ENCODE measurements around the gene VPS13D. TPM values are rescaled to one million over a fixed set of nuclear protein-coding genes. Genes with fewer than 3 reads are reported as not detected.

The VPS13D gene
- total and polyA plus RNA-seq, 10 of the 15 experiments (the other 5 are each of a cell fraction or from before 2014, with no cell fraction given), result 1.4 to 16.9 (median 8.5) TPM

DNA sequence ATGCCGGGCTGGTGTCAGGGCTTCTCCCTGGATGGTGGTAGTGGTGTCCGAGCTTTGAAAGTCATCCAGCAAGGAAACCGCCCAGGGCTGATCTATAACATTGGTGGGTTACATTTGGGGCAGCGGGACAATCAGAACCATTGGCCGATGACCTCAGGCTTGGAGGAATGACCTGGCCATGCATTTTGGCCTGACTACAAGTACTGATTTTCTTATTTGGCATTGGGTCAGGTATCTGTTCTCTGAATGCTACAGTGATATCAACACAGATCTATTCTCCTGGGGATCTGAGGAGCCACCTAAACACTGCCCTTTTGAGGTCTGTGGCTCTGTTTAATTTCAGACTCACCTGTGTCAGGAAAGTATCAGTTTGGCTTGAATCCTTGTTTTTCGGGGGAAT is 128.7 kb downstream of the VPS13D start (continued):
- TF ChIP-seq BCL11A (IDR thresholded peaks at IDR 0.05; ENCODE audit: low read depth, low read length) (no peak), HDGF (IDR thresholded peaks at IDR 0.05) (no peak), ZSCAN29 (IDR thresholded peaks at IDR 0.05) (no peak), HDAC2 (IDR thresholded peaks at IDR 0.05) (no peak), KLF5 (IDR thresholded peaks at IDR 0.05; ENCODE audit: partially characterized antibody) (no peak), ATF7 (IDR thresholded peaks at IDR 0.05; ENCODE audit: low read depth) (no peak), SPI1 (IDR thresholded peaks at IDR 0.05; ENCODE audit: borderline replicate concordance, insufficient read depth, low read depth, low read length) (no peak), TCF12 (IDR thresholded peaks at IDR 0.05; ENCODE audit: low read depth, low read length) (no peak), NR2C1 (IDR thresholded peaks at IDR 0.05) (no peak)
- TF ChIP-seq, protein P1, sequence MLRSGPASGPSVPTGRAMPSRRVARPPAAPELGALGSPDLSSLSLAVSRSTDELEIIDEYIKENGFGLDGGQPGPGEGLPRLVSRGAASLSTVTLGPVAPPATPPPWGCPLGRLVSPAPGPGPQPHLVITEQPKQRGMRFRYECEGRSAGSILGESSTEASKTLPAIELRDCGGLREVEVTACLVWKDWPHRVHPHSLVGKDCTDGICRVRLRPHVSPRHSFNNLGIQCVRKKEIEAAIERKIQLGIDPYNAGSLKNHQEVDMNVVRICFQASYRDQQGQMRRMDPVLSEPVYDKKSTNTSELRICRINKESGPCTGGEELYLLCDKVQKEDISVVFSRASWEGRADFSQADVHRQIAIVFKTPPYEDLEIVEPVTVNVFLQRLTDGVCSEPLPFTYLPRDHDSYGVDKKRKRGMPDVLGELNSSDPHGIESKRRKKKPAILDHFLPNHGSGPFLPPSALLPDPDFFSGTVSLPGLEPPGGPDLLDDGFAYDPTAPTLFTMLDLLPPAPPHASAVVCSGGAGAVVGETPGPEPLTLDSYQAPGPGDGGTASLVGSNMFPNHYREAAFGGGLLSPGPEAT (IDR thresholded peaks at IDR 0.05; ENCODE audit: low read depth), result no peak

DNA sequence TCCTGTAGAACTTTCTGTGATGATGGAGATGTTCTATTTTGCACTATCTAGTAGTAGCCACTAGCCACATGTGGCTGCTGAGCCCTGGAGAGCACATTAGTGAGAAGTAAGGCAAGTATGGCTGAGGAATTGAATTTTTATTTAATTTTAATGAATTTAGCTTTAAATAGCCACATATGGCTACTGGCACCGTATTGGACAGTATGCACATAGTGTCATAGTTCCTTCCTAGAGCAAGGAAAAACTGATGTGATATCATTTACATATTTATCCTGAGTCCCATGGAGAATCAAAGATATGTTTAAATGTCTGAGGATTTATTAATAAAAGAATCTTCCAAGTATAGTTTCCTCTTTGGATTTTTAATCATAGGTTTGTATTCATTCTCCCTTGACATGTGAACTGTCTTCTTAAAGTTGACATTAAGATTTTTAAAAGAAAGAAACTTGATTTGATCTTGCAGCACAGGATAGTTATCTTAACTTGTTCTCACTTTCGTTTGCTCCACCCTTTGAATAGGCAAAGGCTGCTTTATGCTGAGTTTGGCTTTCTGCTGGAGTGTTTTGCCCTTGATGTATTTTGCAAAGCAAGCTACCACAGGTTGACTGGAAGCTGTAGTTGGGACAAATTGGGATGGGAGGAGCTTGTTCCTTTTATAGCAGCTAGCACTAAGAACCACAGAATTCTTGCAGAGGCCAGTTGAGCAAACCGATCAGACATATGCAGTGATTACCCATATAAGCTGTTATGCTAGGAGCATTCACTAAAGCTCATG is 129.7 kb downstream of the VPS13D start:
- in situ Hi-C loops (cut with MboI) (no loop called here), intact Hi-C loops (cut with micrococcal nuclease; ENCODE audit: unreplicated experiment) (no loop called here)
- no peak overlapping the region for H2AFZ ChIP-seq (ENCODE audit: control insufficient read depth, low read depth, low read length)
- no peak for ATAC-seq
- H4K20me1 ChIP-seq (ENCODE audit: control insufficient read depth, insufficient read depth), result no peaks in the 10 kb centered on the region
- SMC1A ChIA-PET (ENCODE audit: uncharacterized antibody, unreplicated experiment), result no interaction called here
- WGBS (ENCODE audit: insufficient coverage, insufficient replicate concordance, low lambda C conversion rate, missing lambda C conversion rate), result 77% methylated on average over 3 of the region's 3 CpGs
- H3K79me2 ChIP-seq (ENCODE audit: control insufficient read depth, insufficient read depth, low read length), result no peaks in the 10 kb centered on the region
- no peaks in the 10 kb centered on the region for H3K9me3 ChIP-seq (replicated peaks; ENCODE audit: control insufficient read depth, insufficient read depth, low read length)
- no peak overlapping the region for H3K9ac ChIP-seq (ENCODE audit: control insufficient read depth, insufficient read depth, low read length)
- H3K27ac ChIP-seq (ENCODE audit: control insufficient read depth, insufficient read depth), result no peak overlapping the region
- no peaks in the 10 kb centered on the region for H3K27me3 ChIP-seq (replicated peaks in 1 of 2; ENCODE audit: control insufficient read depth in 2 of 2, insufficient read depth in 2 of 2, low read length in 1 of 2)
- no peak for TF ChIP-seq TCF7 (IDR thresholded peaks at IDR 0.05; ENCODE audit: borderline replicate concordance)
- no peak for TF ChIP-seq TARDBP (IDR thresholded peaks at IDR 0.05; ENCODE audit: borderline replicate concordance)
- TF ChIP-seq CHD2 (IDR thresholded peaks at IDR 0.05; ENCODE audit: borderline replicate concordance, low read depth, low read length), result no peak
- TF ChIP-seq, protein P2, sequence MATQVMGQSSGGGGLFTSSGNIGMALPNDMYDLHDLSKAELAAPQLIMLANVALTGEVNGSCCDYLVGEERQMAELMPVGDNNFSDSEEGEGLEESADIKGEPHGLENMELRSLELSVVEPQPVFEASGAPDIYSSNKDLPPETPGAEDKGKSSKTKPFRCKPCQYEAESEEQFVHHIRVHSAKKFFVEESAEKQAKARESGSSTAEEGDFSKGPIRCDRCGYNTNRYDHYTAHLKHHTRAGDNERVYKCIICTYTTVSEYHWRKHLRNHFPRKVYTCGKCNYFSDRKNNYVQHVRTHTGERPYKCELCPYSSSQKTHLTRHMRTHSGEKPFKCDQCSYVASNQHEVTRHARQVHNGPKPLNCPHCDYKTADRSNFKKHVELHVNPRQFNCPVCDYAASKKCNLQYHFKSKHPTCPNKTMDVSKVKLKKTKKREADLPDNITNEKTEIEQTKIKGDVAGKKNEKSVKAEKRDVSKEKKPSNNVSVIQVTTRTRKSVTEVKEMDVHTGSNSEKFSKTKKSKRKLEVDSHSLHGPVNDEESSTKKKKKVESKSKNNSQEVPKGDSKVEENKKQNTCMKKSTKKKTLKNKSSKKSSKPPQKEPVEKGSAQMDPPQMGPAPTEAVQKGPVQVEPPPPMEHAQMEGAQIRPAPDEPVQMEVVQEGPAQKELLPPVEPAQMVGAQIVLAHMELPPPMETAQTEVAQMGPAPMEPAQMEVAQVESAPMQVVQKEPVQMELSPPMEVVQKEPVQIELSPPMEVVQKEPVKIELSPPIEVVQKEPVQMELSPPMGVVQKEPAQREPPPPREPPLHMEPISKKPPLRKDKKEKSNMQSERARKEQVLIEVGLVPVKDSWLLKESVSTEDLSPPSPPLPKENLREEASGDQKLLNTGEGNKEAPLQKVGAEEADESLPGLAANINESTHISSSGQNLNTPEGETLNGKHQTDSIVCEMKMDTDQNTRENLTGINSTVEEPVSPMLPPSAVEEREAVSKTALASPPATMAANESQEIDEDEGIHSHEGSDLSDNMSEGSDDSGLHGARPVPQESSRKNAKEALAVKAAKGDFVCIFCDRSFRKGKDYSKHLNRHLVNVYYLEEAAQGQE (IDR thresholded peaks at IDR 0.05; ENCODE audit: low read depth, low read length), result no peak
- no peak for TF ChIP-seq CBX5 (IDR thresholded peaks at IDR 0.05; ENCODE audit: low read depth)
- no peak for DNase-seq (ENCODE audit: low read depth, low spot score)
- no peak overlapping the region for H3K4me2 ChIP-seq (ENCODE audit: control insufficient read depth, insufficient read depth)
- no peaks in the 10 kb centered on the region for H3K4me1 ChIP-seq (ENCODE audit: control insufficient read depth, insufficient read depth, low read length)
- no peak overlapping the region for H3K4me3 ChIP-seq
- RAD21 ChIA-PET (ENCODE audit: unreplicated experiment), result no interaction called here
- CTCF ChIA-PET, result interaction anchor here (0.6 kb wide), 1 partner anchor 260 kb away, joined by 3 read pairs; no protein-coding TSS in a partner anchor
- BruUV-seq (replicated peaks), result no TSS peak
- FAIRE-seq, result no peak
- POLR2A ChIA-PET, result no interaction called here
- H3K36me3 ChIP-seq (ENCODE audit: control insufficient read depth in 2 of 2, insufficient read depth in 2 of 2, low read length in 1 of 2), result peaks cover 2 to 17% of the 10 kb centered on the region in 2 experiments; a peak in 3 of 4 replicates
